ENCODE data around the gene STAT5B. TPM values are rescaled to one million over a fixed set of nuclear protein-coding genes. Genes with fewer than 3 reads are reported as not detected.

The STAT5B gene
- total and polyA plus RNA-seq, 9 of the 15 experiments (the other 6 are each of a cell fraction or from before 2014, with no cell fraction given), result 20.8 to 176 (median 92.4) TPM

DNA sequence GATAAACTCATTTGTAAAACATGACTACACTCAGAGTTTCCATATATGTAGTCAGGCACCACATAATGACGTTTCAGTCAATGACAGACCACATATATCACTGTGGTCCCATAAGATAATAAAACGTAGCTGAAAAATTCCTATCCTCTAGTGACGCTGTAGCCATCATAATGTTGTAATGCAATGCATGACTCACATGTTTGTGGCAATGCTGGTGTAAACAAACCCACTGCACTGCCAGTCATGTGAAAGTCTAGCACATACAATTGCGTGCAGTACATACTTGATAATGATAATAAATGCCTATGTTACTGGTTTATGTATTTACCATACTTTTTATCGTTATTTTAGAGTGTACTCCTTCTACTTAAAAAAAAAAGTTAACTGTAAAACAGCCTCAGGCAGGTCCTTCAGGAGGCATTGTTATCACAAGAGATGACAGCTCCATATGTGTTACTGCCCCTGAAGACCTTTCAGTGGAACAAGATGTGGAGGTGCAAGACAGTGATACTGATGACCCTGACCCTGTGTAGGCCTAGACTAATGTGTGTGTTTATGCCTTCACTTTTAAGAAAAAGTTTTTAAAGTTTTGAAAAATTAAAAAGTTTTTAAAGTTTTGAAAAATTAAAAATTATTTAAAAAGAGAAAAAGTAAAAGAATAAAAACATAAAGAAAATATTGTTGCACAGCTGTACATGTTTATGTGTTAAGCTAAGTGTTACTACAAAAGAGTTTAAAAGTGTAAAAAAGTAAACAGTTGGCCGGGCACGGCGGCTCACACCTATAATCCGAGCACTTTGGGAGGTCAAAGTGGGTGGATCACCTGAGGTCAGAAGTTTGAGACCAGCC, 9.0 kb downstream of the STAT5B start (continued):
- peak; percentile 83 for TF ChIP-seq CEBPG (CRISPR knock-in tag; IDR thresholded peaks at IDR 0.05)
- peak; percentile 79 to 89 for TF ChIP-seq CEBPG (tag; conservative IDR thresholded peaks at IDR 0.05 in 1 of 2, IDR thresholded peaks at IDR 0.05 in 1 of 2)
- no peak for TF ChIP-seq ZNF121 (CRISPR knock-in tag; conservative IDR thresholded peaks at IDR 0.05)
- TF ChIP-seq ID3 (CRISPR knock-in tag; IDR thresholded peaks at IDR 0.05), result no peak
- 0 out of 2 replicates have a peak, but pooled peaks have one; percentile 25 for TF ChIP-seq ID3 (tag; IDR thresholded peaks at IDR 0.05)
- TF ChIP-seq RAD21 (CRISPR knock-in tag; conservative IDR thresholded peaks at IDR 0.05 in 1 of 2, IDR thresholded peaks at IDR 0.05 in 1 of 2), result peak in 1 of 2 experiments; percentile 5; a peak in 1 of 4 replicates
- TF ChIP-seq ZNF592 (IDR thresholded peaks at IDR 0.05), result peak; percentile 88
- TF ChIP-seq SRSF1 (IDR thresholded peaks at IDR 0.05; ENCODE audit: low read depth, low read length), result no peak
- TF ChIP-seq ZNF232 (CRISPR knock-in tag; IDR thresholded peaks at IDR 0.05), result no peak
- no peak for TF ChIP-seq SPI1 (IDR thresholded peaks at IDR 0.05; ENCODE audit: borderline replicate concordance, low read depth, low read length)
- TF ChIP-seq ZFP30 (CRISPR knock-in tag; IDR thresholded peaks at IDR 0.05; ENCODE audit: borderline replicate concordance), result no peak
- TF ChIP-seq, protein P1, sequence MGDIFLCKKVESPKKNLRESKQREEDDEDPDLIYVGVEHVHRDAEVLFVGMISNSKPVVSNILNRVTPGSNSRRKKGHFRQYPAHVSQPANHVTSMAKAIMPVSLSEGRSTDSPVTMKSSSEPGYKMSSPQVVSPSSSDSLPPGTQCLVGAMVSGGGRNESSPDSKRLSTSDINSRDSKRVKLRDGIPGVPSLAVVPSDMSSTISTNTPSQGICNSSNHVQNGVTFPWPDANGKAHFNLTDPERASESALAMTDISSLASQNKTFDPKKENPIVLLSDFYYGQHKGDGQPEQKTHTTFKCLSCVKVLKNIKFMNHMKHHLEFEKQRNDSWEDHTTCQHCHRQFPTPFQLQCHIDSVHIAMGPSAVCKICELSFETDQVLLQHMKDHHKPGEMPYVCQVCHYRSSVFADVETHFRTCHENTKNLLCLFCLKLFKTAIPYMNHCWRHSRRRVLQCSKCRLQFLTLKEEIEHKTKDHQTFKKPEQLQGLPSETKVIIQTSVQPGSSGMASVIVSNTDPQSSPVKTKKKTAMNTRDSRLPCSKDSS (IDR thresholded peaks at IDR 0.05; ENCODE audit: low read depth, partially characterized antibody), result no peak
- no peak for TF ChIP-seq PTTG1 (tag; IDR thresholded peaks at IDR 0.05; ENCODE audit: low read depth)
- TF ChIP-seq NR3C1 (CRISPR knock-in tag; IDR thresholded peaks at IDR 0.05), result no peak
- TF ChIP-seq RBM22 (IDR thresholded peaks at IDR 0.05; ENCODE audit: low read depth, low read length, poor library complexity, severe bottlenecking), result no peak
- no peak for TF ChIP-seq ZFP36 (IDR thresholded peaks at IDR 0.05; ENCODE audit: low read depth, low read length, partially characterized antibody)
- no peak for TF ChIP-seq MAFK (IDR thresholded peaks at IDR 0.05; ENCODE audit: low read length)
- TF ChIP-seq SOX6 (IDR thresholded peaks at IDR 0.05), result peak; percentile 89
- no peak for TF ChIP-seq HNRNPUL1 (IDR thresholded peaks at IDR 0.05; ENCODE audit: low read length)
- TF ChIP-seq KAT7 (CRISPR knock-in tag; IDR thresholded peaks at IDR 0.05; ENCODE audit: borderline replicate concordance), result no peak
- TF ChIP-seq MTA1 (IDR thresholded peaks at IDR 0.05; ENCODE audit: borderline replicate concordance), result peak; percentile 79; the same call in 1 of the 2 replicates
- TF ChIP-seq BMI1 (IDR thresholded peaks at IDR 0.05; ENCODE audit: low read length), result no peak
- TF ChIP-seq YBX1 (IDR thresholded peaks at IDR 0.05), result no peak

Data from K562 (cell line).